HUDEP-2 (cell line): ENCODE results near the gene FEN1.
A peak's percentile ranks its signal among the peaks of the same experiment; 100 is the strongest.

Experiments
- DNase-seq, 76 experiments: peaks; one replicate each; lab custom pipeline; 2025; ENCODE audit not compliant: unreplicated experiment in 76 of 76; lab: John Stamatoyannopoulos, UW

Gene FEN1

DNA sequence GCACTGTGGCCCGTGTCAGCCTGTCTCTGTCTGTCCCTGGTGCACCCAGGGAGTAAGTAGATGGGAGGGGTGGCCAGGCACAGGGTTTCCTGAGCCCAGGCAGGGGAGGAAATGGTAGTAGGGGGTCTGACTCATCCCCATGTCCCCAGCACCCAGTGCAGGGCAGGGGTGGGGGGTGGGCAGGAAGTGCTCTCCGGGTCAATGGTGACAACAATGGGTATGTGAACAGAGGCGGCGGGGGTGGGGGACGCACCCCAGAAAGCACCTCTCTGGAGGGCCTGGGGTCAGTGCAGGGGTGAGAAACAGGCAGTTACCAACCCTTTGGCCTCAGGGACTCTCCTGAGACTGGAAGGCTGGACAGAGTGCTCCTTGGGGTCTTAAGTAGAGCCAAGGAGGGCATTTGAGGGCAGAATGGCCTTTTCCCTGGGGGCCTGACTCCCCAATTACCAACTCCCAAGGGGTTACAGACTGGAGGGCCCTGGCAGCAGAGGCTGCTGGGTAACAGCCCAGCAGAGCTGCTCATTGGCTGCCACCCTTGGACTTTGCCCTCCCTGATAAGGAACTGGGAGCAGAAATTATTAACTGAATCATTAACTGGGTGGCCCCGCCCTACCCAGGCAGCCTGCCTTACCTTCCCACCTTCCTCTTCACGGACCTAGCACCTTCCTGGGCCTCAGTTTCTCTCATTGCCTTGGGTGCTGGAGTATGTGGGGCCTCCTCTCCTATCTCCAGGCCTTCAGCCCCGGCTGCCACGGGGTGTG is 36.1 kb upstream of the FEN1 start:
- no peak for DNase-seq

DNA sequence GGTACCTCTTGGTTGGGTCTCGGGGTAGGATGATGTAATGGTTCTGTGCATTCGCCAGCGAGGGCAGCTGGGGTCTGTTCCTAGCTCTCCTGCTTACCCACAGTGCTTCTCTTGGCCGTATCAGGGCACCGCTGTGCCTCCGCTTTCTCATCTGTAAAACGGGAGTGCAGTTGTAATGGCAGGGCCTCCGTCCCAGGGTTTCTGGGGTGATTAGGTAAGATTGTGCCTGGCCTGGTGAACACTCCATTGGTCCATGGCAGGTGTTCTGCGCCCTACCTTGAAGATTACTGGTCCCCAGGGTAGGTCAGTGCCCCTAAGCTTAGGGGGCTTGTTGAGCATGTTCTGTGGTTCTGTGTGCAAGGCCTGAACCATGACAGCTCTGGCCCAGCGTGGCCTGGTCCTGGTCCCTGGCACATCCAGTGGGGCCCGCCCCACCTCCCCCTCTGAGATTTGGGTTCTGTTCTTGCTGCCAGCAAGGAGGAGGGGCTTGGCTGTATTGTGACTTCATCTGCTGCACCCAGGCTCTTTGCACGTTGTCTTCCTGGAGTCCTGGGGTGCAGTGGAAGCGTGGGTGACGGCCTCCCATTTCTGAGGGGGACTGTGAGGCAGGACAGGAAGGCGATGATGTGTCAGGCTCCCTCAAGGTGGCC is 35.4 kb upstream of the FEN1 start:
- DNase-seq, result no peak

DNA sequence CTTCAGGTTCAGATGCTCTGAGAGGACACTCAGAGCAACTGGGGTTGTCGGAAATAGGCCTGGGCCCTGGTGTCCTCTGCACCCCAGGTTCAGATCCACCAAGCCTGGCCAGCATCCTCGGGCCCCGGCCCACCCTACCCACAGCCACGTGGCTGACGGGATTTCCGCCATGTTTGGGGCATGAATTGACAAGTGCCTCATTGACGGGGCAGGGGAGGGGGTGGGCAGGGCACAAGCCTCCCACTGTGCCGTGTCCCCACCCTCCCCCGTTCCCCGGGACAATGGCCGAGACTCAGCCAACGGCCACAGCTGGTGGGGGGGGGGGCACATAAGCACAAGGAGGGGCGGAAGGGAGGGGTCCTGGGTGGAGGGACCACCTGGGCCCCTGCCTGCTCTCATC is 31.8 kb upstream of the FEN1 start:
- no peak for DNase-seq

- no peak for DNase-seq
Measured at GRCh38 chr11:61761440-61762222, 31.1 kb upstream of the FEN1 start.

DNA sequence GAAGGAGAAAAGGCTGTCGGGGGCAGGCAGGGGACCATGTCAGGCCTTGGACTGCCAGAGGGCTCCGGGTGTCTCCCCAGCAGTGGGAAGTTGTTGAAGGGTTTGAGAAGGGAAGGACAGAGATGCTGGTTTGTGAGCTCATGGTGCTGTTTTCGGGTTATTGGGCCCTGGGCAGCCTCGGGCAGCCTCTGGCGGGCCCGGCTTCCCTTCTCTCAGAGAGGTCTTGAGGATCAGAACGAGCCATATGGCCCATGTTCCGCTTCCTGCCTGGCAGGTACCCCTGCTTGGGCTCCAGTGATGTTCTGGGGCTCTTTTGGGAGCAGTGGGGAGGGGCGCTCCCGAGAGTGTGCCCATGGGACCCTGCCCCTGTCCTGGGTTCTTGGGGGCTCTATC is 30.5 kb upstream of the FEN1 start:
- DNase-seq, result no peak

DNA sequence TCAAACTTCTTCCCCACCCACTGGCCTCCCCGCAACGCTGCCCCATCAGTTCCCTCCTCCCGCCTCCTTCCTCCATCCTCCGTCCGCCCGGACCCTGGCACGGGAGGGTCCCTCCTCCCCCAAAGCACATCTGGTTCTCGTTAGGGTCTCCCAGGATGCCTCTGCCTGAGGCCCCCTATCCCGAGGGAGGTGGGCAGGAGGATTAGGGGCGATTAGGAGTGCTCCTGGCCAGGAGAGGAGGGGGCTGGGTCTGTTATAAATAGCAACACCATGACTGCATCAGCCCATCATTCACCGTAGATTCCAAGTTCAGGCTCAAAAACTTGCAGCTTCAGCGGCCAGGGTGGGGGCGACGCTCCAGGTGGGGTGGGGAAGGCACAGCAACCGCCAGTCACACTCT is 29.9 kb upstream of the FEN1 start:
- no peak for DNase-seq

GRCh38 chr11:61763930-61764605 is 28.6 kb upstream of the FEN1 start:
- no peak for DNase-seq

- peak in 1 of 76 experiments; percentile 10 for DNase-seq
Measured at GRCh38 chr11:61764606-61765260, 28.0 kb upstream of the FEN1 start.

GRCh38 chr11:61765550-61766253 is 27.0 kb upstream of the FEN1 start:
- DNase-seq, result no peak

- DNase-seq, result no peak
Measured at GRCh38 chr11:61766353-61766841, 26.3 kb upstream of the FEN1 start.

DNA sequence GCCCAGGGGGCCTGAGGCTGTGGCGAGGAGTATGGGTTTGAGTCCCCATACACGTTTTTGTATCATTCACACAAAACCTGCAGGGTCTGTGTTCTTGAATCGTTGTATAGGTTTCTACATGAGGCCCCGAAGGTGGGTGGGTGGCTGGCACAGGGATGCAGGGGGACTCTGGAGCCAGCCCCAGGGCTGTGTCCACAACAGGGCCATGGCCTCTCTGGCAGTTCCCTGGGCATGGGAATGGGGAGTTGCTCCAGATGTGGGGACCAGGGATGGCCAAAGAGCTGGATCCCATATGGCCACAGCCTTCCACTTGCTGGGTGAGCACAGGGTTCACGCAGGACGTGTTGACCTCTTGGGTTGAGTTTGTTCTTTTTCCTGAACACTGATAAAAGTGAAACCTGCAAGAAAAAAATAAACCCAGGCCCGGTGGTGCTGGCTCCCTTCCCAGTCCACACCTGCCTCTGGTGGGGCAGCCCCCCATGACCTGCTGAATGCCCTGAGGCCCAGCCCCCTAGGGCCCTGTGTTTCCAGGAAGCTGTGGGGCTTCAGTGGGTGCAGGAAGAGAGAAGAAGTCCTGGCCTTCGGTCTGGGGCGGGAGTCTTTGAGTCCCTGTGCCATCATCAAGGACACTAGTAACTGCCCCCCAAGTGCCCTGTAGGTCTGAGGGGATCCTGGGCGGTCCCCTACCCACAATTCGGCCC is 24.2 kb upstream of the FEN1 start:
- DNase-seq, result no peak

- no peak for DNase-seq
Measured at GRCh38 chr11:61769169-61769920, 23.4 kb upstream of the FEN1 start.

DNA sequence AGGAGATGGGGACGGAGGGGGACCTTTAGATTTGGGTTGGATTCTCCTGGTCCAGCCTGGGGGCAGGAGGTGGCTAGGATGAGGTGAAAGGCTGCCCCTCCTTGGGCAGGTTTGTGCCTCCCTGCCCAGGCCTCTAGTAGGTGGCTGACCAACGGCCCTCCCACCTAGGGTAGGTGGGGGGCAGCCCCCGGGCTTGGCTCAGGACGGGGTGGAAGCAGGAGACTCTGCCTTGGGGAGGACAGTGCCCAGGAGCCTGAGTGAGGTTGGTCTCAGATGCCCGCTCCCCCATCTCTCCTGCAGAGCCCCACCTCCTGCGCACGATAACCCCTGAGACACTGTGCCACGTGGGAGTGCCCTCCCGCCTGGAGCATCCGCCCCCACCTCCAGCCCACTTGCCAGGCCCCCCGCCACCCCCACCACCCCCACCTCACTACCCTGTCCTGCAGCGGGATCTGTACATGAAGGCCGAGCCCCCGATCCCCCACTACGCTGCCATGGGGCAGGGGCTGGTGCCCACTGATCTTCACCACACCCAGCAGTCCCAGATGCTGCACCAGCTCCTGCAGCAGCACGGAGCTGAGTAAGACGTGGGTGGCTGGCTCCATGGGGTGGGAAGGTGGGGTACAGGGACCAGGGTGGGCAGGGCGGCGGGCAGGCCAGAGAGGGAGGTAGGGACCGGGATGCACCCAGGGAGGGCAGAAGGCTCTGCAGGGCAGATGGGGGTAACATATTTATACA is 22.6 kb upstream of the FEN1 start:
- DNase-seq, result no peak

DNA sequence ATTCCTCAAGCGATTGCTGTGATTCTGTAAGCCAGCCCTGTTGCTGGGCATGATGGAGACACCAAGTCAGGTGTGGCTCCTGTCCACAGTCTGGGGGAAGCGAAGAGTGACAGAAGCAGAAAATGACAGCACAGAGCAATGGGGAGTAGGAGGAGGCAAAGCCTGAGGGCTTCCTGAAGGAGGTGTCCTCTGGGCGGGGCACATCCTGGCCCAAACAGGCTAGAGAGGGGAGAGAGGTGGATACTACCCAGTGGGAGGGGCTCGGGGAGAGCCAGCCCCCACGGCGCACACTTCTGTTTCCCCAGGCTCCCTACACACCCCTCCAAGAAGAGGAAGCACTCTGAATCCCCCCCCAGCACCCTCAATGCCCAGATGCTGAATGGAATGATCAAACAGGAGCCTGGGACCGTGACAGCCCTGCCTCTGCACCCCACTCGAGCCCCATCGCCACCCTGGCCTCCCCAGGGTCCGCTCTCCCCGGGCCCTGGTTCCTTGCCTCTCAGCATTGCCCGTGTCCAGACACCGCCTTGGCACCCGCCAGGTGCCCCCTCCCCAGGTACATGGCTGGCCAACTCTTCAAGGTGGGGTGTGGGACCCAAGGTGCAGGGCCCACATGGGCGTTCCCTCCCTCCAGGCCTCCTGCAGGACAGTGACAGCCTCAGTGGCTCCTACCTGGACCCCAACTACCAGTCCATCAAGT is 21.4 kb upstream of the FEN1 start:
- DNase-seq, result no peak

DNA sequence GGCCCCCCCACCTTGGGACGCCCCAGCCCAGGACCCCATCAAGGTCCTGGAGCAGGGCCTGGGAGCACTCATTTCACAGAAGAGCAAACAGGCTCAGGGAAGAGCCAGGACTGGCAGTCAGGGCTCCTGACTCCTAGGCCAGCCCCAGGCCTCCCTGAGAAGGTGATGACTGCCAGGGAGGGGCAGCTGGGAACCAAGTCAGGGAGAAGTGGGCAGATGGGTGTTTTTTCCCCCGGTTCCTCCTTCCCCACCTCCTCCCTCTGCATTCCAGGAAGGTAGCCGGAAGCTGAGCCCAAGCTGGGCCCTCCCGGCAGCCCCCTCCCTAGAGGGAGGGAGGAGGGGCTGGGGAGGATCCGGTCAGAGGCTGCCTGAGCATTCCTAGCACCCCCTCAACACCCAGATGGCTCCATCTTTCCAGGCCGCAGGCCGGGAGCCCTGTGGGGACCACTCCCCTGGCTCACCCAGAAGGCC is 20.7 kb upstream of the FEN1 start:
- DNase-seq, result no peak

DNA sequence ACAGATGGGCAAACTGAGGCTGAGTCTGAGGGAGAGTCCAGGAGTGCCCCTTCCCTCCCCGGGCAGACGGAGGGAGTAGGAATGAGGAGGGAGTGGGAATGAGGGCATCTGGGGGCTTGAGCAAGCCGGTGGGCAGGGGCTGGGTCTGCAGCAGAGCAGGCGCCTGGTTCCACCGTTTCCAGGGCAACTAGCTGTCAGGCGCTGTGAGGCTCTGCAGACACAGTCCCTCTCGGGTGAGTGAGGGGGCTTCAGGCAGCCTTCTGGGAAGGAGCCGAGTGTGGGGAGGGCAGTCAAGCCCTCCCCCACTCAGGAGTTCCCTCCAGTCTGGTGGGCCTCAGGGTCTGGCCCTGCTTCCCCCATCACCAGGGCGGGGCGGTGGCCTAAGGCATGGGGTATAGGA is 19.4 kb upstream of the FEN1 start:
- no peak for DNase-seq

- no peak for DNase-seq
Measured at GRCh38 chr11:61773809-61774208, 18.9 kb upstream of the FEN1 start.
